ENCODE measurements around the gene LSM11. TPM values are rescaled to one million over a fixed set of nuclear protein-coding genes. Genes with fewer than 3 reads are reported as not detected.

The LSM11 gene
- total RNA-seq, 1 donor from 2014 or later: 8.8 TPM

- Mint-ChIP-seq H3K4me3 (no peak overlapping the region), H3K9me3 (no peaks in the 10 kb centered on the region), H3K27me3 (ENCODE audit: insufficient read depth) (no peaks in the 10 kb centered on the region), H3K4me1 (ENCODE audit: low read depth) (no peaks in the 10 kb centered on the region), H3K27ac (no peak overlapping the region), H3K36me3 (ENCODE audit: low read depth) (peaks cover 30% of the 10 kb centered on the region)
- intact Hi-C loops (cut with micrococcal nuclease): no loop called here
- no peak for DNase-seq (ENCODE audit: low spot score)
These were observed 59.2 kb downstream of the LSM11 start for GRCh38 chr5:157802736-157803135.

GRCh38 chr5:157808043-157808442, 64.5 kb downstream of the LSM11 start:
- intact Hi-C loops (cut with micrococcal nuclease): no loop called here
- Mint-ChIP-seq H3K4me3 (no peak overlapping the region), H3K36me3 (ENCODE audit: low read depth) (peaks cover 47% of the 10 kb centered on the region), H3K9me3 (no peaks in the 10 kb centered on the region), H3K27me3 (ENCODE audit: insufficient read depth) (no peaks in the 10 kb centered on the region), H3K27ac (no peak overlapping the region), H3K4me1 (ENCODE audit: low read depth) (peaks cover 6% of the 10 kb centered on the region)
- no peak for DNase-seq (ENCODE audit: low spot score)

Other genes with a start within 250 kb of the LSM11 start
- 341 and 348 TPM in 2 replicates for gene ADAM19, start 167.9 kb upstream of the LSM11 start, total RNA-seq
- 0.12 and 0.29 TPM in 2 replicates for gene SOX30, start 91.3 kb upstream of the LSM11 start, total RNA-seq
- gene C5orf52, start 72.2 kb upstream of the LSM11 start, total RNA-seq: 0.39 TPM in 1 of 2 replicates, not detected in the other
- gene THG1L, start 12.3 kb upstream of the LSM11 start, total RNA-seq: 26.8 and 30.1 TPM in 2 replicates
- gene CLINT1, start 115.4 kb downstream of the LSM11 start, total RNA-seq: 90.5 and 93.1 TPM in 2 replicates